GM18870 (cell line): ENCODE data around the gene BBC3.
"Not testable (repeated sequence)": the region's sequence is repeated elsewhere in the genome, so short reads cannot be mapped to it uniquely, and the experiment has no call there.

Experiments
- ATAC-seq: cut with Tn5 transposase; IDR thresholded peaks from one replicate; pipeline ENCODE4 v1.9.1; 2021; ENCODE audit warnings: moderate library complexity; ENCODE audit not compliant: unreplicated experiment

BBC3 gene

DNA sequence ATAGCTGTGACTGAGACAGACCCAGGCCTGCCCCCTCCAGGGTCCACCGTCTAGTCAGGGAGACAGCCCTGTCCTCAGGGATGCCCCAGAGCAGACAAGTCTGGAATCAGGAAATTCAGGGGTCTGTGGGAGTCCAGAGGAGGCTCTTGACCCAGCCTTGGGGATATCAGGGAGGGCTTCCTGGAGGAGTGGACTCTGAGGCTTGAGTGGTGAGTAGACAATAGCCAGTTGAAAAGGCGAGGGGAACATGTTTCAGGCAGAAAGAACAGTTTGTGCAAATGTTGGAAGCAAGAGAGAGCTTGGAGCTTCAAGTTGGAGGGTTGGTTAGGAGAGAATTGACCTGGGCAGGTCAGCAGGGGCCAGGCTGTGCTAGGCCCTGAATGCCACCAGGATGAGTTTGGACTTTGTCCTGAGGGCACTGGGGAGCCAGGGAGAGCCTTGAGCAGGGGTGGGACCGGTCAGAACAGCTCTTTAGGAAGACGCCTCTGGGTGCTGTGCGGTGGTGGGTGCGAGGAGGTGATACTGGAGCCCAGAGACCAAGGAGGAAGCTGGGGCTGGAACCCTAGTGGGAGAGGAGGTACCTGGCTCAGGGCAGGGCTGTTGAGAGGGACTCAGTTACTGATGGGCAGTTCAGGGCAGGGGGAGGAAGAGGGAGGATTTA lies 28.0 kb upstream of the BBC3 start:
- no peak for ATAC-seq

DNA sequence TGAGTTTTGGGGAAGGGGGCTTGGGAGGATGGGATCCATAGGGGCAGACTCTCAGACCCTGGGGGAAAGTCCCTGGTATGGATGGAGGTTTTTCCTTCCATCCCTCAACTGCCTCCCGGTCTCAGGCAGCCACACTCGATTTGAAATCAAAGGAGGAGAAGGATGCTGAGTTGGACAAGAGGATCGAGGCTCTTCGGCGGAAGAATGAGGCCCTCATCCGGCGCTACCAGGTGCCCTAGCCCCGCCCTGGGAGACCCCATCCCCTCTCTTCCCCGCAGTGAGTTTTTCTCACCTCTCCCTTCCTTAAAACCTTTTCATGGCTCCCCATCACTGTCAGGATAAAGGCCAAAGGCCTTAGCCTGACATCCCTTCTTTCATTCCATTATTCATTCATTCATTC lies 27.4 kb upstream of the BBC3 start:
- ATAC-seq: no peak

DNA sequence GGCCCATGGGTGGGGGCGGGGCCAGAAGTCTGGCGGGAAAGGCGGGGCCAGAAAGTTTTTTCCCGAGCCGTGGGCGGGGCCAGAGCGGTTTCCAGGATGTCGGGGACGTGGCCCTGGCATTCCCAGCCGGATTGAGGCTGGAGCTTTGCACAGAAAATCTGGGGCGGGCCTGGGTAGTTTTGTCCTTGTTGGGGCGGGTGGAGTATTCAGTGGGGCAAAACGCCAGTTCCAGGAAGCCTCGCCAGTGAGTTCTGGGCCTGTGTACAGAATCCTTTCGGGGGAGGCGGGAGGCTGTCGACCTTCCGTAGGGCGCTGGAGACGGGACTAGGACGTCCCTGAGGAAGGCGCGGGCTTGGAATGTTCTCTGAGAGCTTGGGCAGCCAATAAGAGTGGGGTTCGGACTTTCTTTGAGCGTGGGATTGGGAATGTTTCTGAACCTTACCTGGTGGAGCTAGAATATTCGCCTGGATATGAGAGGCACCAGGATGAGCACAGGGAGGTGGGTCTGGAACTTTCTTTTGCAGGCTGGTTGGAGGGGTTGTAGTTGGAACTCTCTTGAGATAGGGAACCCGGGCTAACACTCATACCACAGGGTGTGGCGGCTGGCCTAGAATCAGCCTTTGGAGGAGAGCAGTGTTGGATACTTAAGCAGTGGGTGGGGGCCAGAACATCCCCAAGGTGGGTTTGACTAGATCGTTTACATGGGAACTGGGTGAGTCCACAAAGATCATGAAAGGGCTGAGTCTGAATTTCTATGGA lies 26.6 kb upstream of the BBC3 start:
- ATAC-seq: no peak

DNA sequence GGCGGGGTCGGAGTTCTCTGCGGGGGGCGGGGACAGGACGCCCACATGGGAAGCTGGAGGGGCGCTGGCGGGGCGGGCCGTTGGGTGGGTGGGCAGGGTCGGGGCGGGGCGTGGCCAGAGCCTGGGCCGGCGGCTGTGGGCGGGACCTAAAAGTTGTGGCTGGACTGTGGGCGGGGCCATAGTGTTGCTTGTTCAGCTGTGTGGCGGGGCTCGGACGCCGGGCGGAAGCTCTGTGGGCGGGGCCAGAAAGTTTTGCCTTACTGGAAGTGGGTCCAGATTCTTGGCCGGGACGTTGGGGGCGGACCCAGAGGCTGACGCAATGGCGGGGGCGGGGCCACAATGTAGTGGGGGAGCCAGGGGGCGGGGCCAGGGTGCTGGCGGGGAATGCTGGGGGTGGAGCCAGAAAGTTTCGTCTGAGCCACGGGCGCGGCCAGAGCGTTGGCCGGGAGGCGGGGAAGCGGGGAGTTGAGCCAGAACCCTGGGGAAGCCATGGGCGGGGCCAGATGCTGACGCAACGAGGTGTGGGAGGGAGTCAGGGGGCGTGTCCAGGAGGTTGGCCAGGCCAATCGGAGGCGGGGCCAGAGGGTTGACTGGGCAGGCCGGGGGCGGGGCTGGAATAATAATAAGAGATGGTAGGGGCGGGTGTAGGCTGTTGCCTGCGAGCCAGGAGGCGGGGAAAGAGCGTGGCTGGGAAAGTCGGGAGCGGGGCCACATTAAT lies 25.9 kb upstream of the BBC3 start:
- peak; percentile 59 for ATAC-seq

DNA sequence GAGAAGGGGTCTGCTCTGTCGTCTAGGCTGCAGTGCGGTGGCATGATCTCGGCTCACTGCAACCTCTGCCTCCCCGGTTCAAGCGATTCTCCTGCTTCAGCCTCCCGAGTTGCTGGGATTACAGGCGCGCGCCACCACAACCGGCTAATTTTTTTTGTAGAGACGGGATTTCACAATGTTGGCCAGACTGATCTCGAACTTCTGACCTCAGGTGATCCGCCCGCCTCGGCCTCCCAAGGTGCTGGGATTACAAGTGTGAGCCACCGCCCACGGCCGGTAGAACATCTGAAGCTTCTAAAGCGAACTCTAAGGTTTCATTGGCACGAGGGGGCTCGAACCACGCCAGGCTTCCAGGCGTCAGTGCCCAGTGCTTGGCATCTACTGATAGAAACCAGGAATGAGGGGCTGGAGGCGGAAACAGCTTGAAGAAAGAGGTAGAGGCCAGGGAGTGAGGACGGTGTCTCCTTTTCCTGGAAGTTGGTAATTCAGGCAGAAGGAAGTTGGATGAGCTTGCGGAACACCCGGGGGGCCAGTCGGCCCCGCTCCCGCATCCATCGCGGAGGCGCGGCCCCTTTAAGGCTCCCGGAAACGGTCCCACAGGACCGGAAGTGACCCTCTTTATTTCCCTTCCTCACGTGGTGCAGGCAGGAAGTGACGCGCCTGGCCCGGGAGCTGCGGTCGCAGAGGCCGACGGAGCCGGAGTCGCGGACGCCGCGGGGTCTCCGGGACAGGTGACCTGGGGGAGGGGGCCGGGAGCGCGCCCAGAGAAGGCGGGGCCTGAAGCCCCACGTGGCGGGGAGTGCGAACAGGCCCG lies 25.1 kb upstream of the BBC3 start, which contains the start of gene CCDC9:
Gene CCDC9 (plus strand): TSS at position 647 of the 814 bp plus-strand sequence. CDS start 1,876 bp downstream, outside the sequence.
- ATAC-seq: peak; percentile 38

DNA sequence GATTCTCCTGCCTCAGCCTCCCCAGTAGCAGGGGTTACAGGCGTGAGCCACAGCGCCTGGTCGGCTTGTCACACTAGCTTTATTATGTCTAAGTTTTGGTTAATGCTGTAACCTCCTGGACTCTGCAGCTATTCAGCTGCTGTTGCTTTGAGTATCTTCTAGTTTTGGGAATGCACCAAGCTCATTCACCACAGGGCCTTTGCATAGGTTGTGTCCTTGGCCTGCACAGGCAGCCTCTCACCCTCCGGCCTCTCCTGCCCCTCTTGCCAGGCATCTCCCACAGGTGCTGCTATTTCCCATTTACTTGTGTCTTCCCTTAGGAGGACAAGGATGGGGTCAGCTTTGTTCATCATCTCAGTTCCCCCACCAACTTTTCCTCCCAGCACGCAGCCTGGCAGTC lies 23.0 kb upstream of the BBC3 start:
- ATAC-seq: no peak

DNA sequence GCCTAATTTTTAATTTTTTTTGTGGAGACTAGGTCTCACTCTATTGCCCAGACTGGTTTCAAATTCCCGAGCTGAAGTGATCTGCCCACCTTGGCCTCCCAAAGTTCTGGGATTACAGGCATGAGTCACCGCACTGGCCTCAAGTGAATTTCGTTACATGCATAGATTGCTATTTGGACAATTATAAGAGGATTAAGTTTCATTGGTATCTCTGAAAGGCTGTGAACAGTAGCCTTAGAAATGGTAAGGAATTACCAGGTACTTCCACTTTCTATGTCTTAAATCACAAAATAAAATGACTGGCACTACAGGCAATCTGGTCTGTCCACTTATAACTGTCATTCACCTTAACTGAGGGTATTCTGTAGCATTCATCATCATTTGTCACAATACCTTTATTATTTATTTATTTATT lies 22.5 kb upstream of the BBC3 start:
- ATAC-seq: no peak

DNA sequence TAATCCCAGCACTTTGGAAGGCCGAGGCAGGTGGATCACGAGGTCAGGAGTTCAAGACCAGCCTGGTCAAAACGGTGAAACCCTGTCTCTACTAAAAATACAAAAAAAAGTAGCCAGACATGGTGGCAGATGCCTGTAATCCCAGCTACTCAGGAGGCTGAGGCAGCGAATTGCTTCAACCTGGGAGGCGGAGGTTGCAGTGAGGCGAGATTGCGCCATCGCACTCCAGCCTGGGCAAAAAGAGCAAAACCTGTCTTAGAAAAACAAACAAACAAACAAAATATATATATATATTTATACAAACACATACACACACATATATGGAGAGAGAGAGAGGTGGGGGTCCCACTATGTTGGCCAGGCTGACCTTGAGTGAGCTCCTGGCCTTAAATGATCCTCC lies 22.0 kb upstream of the BBC3 start:
- not testable (repeated sequence) for ATAC-seq

DNA sequence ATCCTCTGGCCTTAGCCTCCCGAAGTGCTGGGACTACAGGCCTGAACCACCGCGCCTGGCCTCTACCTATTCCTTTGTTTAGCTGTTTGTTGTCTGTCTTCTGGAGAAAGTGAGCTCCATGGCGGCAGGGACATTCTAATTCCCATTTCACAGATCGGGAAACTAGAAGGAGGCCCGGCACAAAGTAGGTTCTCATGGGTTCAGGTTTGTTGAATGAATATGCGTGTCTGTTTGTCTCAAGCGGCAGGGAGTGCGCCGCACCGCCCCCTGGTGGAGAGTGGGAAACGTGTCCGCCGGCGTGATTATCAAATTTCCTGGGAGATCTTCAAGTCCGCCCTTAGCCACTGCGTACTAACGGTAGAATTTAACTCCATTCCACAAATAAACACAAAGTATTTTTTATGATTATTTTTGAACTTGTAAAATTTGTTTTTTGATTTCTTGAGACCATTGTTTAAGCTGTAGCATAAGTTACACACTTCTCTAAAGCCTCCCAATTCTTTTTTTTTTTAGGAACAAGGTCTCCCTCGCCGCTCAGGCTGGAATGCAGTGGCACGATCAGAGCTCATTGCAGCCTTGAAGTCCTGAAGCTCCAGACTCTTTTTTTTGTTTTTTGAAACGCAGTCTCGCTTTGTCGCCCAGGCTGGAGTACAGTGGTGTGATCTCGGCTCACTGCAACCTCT lies 16.4 kb upstream of the BBC3 start:
- no peak for ATAC-seq

DNA sequence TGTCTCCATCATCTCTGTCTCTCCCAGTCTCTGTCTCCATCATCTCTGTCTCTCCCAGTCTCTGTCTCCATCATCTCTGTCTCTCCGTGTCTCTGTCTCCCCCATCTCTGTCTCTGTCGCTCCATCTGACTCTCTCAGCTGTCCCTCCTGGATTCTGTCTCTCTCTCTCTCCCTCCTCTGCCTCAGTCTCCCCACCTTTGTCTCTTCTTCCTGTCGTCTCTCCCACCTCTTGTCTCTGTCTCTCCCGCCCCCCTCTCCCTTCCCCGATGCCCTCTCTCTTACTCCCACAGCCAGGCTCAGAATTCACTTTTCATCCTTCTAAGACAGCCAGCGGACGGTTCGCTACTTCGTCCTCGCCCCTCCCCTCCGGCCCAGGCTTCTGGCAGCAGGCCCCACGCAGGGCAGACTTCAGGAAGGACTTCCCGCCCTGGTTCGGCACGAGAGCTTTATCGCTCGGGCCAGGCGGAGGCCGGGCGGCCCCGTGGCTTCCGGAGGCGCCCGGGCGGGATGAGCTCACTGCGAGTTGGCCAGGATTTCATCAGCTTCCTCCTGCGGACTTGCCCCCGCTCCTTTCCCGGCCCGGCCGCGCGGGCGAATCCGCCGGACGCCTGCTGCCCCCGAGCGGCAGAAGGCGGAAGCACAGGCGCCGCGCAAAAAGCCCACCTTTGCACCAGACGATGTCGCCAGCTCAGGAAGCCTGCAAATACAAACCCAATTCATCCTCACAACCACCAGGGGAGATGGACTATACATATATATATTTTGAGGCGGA lies 13.0 kb upstream of the BBC3 start:
- peak; percentile 56 for ATAC-seq

DNA sequence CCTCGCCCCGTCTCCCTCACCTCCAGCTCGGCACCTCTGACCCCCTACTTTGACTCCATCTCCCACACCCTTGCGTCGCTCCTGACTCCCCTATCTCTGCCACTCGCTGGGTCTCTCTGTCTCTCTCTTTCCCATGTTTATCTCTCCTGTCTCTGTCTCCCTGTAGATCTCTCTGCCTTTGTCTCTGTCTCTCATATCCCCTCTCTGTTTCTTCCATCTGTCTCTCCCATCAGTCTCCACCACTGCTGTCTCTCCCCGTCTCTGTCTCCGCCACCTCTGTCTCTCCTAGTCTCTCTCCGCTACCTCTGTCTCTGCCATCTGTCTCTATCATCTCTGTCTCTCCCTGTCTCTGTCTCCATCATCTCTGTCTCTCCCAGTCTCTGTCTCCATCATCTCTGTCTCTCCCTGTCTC lies 12.4 kb upstream of the BBC3 start:
- no peak for ATAC-seq

DNA sequence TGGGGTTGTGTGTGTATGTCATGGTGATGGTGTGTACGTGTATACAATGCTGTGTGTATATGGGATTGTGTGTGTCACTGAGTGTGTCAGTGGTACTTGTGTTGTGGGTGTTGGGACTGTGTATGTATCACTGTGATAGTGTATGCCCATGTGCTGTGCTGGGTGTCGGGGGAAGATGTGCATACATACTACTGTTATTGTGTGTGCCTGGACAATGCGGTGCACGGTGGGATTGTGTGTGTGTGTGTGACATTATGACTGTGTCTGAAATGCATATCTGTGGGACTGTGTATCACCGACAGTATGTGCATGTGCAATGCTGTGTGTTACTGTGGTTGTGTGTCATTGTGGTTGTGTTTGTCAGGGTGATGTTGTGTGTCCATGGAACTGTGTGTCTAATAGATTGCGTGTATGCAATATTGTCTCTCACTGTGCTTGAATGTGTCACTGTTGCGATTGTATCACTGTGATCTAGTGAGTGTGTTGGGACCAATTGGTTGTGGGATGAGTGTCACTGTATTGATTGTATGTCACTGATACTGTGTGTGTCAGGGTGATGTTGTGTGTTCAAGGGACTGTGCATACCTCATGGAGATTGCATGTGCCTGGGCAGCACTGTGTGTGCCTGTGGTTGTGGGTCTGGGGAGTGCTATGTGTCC lies 11.0 kb upstream of the BBC3 start:
- ATAC-seq: no peak

DNA sequence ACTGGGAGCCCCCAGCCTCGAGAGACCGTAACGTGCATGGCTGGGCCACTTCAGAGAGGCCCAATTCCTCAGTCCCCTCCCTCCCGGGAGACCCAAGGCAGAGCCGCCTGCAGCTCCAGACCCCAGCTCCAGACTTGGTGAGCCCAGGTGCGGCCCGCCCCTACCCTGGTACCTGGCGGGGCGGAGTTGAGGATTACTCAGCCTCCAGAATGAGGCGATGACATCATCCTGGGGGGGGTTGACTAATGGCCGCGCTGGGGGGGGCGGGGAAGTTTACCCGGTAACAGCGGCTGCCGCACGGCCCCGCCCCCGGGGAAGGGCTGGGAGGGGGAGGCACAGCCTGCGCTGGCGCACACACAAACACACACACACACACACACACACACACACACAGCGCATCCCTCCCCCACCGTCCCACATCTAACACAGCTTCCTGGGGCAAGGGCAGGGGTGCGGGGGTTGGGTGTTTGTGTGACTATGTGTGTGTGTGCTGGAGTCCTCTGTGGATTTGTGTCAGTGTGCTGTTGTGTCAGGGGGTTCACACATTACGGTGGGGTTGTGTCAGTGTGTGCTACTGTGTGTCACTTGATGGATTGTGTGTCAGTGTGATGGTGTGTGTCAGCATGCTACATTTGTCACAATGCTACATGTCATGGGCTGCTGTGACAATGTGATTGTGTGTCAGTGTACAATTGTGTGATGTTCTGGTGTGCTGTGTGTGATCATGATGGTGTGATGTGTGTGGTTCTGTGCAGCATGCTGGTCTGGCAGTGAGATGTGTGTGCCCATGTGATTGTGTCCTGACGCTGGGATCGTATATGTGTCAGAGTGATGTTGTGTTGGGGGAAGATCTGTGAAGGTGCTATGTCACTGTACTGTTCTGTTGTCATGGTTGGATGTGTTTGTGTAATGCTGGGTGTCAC lies 10.3 kb upstream of the BBC3 start:
- ATAC-seq: no peak

DNA sequence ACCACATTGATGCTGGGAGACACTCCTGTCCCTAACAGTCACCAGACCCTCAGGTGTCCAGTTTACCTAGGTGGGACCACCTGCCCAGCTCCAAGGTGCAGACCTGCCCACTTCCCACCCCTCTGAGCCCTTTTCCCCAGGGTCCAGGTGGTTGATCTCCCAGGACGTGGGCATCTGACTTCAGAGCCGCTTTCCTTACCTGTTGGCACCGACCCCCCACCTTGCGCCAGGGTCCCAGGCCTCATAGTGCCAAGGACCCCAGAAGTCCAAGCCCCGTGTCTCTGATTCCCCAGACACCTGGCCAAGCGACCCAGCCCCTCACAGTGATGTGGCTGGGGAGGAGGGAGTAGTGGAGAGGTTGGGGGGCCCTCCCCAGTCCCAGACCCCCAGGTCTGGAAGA lies 9.6 kb upstream of the BBC3 start:
- no peak for ATAC-seq

DNA sequence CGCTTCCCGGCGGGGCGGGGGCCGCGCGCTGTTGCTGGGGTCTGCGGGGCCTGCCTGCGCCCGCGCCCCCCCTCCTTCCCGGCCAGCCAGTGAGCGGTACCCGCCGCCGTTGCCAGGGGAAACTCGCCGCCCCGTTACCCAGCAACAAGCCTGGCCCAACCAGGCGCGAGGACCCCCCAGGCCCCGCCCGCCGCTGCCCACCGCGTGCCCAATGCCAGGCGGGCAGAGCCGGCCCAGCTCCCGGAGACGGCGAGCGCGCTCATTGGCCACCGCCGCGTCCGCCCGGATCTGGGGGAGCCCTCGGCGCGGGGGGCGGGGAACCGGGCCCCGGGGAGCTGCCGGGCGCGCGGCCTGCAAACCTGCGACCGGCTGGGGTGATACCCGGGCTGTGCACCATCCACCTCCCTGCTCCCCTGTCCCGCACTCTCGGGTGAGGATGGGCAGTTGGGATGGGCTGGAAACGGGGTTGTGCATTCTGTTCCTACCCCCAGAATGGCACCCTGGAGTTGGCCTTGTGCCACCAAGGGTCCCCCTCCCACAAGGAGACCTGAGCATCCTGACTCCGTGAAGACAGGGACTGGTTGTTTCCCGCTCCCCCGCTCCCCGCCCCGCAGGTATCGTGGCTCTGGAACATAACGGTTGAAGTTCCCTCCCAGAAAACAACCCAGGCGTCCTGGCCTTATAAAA lies 8.8 kb upstream of the BBC3 start:
- no peak for ATAC-seq

DNA sequence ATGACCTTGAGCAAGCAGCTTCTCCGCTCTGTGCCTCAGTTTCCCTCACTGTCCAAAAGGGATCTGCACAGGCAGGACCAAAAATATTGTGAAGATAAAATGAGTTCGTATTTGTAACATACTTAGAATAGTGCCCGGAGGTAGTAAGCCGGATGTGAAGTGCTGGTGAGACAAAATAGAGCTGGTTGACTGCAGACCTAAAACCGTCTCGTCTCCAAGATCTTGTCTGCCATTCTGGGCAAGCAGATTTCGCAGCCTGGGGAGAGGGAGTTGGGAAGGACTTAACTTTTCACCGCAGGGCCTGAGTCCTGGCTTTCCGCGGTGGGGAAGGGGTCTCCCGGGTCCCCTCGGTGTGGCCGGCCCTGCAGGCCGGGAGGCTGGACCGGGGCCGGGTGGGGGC lies 8.2 kb upstream of the BBC3 start:
- ATAC-seq: no peak

DNA sequence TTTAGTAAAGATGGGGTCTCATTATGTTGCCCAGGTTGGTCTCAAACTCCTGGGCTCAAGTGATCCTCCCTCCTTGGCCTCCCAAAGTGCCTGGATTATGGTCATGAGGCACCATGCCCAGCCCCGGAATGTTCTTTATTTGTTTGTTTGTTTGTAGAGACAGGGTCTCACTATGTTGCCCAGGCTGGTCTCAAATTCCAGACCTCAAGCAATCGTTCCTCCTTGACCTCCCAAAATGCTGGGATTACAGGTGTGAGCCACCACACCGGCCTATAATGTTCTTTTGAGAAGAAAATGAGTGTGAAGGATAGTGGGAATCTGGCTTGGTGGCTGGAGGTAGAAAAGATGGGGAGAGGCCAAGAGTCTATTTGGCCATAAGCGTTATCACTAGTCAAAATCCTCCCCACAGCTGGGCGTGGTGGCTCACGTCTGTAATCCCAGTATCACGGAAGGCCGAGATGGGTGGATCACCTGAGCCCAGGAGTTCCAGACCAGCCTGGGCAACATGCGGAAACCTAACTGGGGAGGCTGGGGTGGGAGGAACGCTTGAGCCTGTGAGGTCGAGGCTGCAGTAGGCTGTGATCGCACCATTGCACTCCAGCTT lies 5.2 kb upstream of the BBC3 start:
- ATAC-seq: no peak
